ENCODE measurements around the gene CLEC2L.
A peak's percentile ranks its signal among the peaks of the same experiment; 100 is the strongest.
"Not testable (repeated sequence)": the region's sequence is repeated elsewhere in the genome, so short reads cannot be mapped to it uniquely, and the experiment has no call there.

Gene CLEC2L

GRCh38 chr7:139523968-139524815 is 707 bp downstream of the CLEC2L start:
- no peak for DNase-seq (ENCODE audit: low spot score)

GRCh38 chr7:139525239-139525638 is 1.8 kb downstream of the CLEC2L start:
- no peak for DNase-seq (ENCODE audit: low spot score)

DNA sequence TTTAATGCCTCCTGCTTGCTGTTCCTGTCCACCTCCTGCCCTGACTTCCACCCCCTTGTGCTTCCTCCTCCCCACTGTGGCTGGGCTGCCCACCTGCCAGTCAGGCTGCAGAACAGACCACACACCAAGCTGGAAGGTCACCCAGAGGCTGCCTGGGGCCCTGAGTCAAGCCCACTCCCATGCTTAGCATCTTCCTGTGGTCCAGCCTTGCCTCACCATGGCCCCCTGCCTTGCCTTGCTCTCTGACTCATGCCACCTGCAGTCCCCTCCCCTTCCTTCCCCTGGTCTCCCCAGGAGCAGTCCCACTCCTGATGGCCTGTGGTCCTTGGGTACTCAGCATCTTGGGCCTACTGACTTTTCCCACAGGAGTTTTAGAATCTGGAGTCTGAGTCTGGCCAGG is 2.3 kb downstream of the CLEC2L start:
- no peak for DNase-seq (ENCODE audit: low spot score)

- DNase-seq (ENCODE audit: low spot score) = no peak
These were observed 3.4 kb downstream of the CLEC2L start for GRCh38 chr7:139526578-139527544.

DNA sequence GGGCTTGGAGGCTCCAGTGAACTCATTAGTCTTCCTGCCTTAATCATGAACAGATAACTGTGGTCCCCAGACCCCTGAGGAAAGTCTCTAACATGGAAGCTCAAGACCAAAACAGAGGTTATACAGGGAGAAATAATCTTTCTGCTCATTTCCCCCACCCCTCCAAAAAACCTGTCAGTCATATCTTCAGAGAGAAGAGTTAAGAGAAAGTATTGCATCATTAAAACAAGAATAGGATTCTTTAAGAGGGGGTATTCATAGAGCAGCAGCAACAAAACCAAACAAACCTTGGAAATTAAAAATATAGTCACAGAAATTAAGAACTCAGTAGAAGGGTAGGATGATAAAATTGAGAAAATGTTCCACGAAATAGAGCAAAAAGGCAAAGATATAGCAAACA is 7.6 kb downstream of the CLEC2L start:
- DNase-seq (ENCODE audit: low spot score) = no peak

- no peak for DNase-seq (ENCODE audit: low spot score)
These were observed 9.2 kb downstream of the CLEC2L start for GRCh38 chr7:139532636-139533155.

DNA sequence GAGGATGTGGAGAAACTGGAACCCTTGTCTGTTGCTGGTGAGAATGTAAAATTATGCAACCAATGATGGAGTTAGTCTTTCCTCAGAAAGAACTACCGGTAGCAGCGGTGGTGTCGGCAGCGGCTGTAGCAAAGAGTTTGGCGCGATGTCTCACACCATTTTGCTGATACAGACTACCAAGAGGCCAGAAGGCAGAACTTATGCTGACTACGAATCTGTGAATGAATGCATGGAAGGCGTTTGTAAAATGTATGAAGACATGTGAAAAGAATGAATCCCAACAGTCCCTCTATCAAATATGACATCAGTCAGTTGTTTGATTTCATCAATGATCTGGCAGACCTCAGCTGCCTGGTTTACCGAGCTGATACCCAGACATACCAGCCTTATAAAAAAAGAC is 10.6 kb downstream of the CLEC2L start:
- DNase-seq (ENCODE audit: low spot score) = no peak

DNA sequence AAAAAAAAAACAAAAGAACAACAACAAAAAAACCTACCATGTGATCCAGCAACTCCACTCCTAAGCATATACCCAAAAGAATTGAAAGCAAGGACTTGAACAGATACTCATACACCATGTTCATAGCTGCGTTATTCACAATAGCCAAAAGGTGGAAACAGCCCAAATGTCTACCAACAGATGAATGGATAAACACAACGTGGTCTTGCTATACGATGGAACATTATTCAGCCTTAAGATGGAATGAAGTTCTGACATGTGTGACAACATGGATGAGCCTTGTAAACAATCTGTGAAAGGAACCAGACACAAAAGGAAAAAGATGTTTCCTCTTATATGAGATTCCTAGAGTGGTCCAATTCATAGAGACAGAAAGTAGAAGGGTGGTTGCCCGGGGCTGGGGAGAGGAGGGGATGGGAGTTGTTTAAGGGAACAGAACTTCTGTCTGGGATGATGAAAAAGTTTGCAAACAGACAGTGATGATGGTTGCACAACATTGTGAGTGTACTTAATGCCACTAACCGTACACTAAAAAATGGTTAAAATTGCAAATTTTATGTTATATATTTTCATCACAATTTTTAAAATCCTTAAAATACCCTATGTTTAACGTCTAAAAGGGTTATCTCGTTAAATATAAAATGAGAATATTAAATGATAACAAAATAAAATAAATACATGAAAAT is 11.6 kb downstream of the CLEC2L start:
- no peak for DNase-seq (ENCODE audit: low spot score)

- no peak for DNase-seq (ENCODE audit: low spot score)
These were observed 12.7 kb downstream of the CLEC2L start for GRCh38 chr7:139536152-139536551.

DNA sequence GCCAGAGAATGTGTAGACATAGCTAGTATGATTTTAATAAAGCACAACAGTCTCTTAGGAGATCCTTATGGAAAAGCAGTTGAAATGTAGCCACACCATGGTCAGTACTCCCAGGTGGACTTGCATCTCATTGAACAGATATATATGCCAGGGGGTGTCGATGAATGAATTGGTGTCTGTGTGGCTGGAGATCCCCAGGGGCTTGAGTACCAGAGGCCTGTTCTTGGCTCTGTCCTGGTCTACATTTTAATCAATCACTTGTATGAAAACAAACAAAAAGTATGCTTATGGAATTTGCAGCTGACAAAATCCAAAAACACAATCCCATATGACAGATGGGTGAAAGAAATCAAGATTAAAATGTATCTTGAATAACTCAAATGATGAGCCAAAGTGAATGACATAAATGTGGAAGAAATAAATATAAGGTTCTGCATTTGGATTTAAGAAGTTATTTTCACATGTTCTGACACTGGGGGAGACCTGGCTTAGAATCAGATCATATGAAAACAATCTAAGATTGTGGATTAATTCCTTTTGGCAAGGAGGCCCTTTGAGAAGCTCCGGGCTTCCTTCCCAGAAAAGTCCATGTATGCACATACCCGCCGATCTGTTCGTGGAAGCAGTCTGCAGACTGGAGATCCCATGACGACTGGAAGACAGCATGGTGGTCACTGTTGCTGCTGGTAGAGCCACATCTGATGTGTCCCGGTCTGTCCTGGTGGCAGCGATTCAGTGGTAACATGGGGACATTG is 15.6 kb downstream of the CLEC2L start:
- no peak for DNase-seq (ENCODE audit: low spot score)

DNA sequence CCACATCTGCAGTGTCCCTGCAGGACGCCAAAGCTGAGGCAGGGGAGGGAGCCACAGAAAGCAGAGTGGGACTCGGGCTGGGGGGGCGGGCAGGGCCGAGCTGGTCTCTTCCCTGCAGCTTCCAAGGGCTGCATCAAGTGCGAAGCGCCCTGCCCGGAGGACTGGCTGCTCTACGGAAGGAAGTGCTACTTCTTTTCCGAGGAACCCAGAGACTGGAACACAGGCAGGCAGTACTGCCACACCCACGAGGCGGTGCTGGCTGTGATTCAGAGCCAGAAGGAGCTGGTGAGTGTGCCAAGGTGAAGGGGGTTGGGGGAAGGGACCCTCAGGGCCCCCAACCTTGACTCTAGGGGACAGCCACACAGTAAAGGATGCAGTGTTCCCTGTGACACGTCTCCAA is 16.7 kb downstream of the CLEC2L start:
- DNase-seq (ENCODE audit: low spot score) = no peak

- DNase-seq (ENCODE audit: low spot score) = no peak
These were observed 18.3 kb downstream of the CLEC2L start for GRCh38 chr7:139541600-139542307.

DNA sequence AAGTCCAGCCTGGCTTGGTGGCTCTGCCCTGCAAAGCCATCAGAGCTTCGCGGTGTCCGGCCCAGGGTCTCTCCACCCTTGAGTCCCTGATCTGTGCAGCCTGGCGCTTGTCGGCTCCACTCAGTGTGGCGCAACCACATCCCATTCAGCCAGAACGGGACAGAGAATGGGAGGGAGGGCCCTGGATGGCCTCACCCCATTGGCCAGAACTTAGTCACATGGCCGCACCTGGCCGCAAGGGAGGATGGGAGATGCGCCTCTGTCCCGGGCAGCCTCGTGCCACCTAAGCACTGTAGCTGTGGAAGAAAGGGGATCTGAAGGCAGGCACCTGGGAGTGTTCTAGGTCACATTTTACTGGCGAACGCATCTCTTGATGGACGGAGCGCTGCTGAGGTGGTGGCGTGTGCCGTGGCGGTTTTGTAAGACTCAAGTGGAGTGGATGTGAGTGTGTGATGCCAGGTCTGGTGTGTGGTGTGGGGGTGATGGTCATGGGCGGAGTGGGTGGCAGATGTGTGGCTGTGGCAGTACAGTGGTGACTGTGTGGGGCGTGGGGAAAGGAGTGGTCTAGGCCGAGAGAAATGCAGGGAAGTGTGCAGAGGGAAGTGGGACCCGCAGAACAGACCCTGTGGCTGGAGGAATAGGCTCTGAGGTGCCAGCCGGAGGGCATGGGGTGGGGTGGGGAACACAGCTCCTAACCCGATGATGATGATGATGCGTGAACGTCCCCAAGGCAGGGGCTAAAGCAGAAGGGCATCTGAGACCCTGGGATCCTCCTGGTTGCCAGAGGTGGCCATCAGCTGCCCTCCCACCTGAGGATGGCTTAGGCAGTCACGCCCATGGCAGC is 19.0 kb downstream of the CLEC2L start:
- no peak for DNase-seq (ENCODE audit: low spot score)

DNA sequence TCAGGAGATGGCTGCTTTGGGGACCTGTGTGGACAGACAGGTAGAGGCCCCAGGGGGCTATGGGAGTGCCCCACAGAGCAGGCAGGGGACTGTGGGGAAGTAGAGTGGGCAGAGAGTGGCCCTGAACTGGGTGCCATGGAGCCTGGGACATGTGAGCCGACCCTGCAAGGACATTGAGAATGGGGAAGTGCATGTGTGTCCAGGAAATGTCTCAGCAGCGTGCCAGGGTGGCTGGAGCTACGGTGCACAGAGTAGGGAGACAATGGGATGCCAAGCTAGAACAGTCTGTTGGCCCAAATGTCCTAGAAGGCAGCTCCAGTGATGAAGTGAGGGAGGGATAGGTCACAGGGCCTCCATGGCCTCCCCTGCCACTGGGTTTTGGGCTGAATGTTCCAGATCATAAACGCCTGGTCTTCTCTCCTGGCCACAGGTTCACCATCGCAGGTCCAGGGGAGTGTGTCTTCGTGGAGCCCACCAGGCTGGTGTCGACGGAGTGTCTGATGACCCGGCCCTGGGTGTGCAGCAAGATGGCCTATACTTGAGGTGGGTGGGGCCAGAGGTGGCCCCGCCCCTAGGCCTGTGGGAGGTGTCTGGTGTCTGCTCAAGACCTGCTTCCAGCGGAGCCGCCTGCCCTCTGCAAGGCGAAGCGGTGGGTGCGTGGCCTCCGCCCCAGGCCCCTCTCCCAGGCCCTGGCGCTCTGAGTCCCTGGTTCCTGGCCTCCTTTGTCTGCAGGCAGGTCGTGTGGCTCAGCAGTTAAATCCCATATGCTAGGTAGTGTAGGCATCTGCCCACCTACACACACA is 20.5 kb downstream of the CLEC2L start:
- DNase-seq (ENCODE audit: low spot score) = no peak

- DNase-seq (ENCODE audit: low spot score) = no peak
These were observed 21.2 kb downstream of the CLEC2L start for GRCh38 chr7:139544645-139545044.

DNA sequence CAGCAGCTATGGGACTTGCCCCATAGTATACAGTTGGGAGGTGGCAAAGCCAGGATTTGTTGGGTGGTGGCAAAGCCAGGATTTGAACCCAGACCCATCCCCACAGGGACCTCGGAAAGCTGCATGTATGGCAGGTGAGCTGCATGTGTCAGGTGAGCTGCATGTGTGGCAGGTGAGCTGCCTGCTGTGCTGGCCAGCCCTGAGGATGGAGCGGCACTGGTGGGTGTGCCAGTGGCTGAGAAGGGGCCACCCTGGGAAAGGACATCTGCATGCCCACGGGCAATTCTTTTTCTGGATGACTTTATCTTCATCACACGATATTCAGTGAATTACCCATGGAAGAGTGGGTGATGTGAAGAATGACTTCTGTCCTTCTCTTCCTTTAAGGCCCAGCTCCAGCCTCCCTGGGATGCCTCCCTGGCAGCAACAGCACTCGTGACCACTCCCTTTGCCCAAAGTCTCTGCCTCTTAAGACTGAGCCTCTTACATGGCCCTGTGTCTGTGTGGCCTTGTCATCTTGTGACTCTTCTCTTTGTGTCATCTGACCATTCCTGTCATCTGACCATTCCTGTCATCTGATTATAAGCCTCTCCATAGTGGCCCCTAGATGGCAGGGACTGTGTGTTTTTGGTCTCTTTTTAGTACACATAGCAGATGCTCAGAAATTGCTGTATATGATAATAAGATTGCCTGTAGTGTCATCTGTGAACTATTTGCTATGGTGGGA is 25.0 kb downstream of the CLEC2L start:
- peak; percentile 37 for DNase-seq (ENCODE audit: low spot score)

- not testable (repeated sequence) for DNase-seq (ENCODE audit: low spot score)
These were observed 30.7 kb downstream of the CLEC2L start for GRCh38 chr7:139553991-139554700.
